ENCODE data around the gene SIGMAR1. TPM values are rescaled to one million over a fixed set of nuclear protein-coding genes. Genes with fewer than 3 reads are reported as not detected.
A peak's percentile ranks its signal among the peaks of the same experiment; 100 is the strongest.

SIGMAR1 gene
- total RNA-seq, 1 experiment from 2014 or later: 78.2 TPM

DNA sequence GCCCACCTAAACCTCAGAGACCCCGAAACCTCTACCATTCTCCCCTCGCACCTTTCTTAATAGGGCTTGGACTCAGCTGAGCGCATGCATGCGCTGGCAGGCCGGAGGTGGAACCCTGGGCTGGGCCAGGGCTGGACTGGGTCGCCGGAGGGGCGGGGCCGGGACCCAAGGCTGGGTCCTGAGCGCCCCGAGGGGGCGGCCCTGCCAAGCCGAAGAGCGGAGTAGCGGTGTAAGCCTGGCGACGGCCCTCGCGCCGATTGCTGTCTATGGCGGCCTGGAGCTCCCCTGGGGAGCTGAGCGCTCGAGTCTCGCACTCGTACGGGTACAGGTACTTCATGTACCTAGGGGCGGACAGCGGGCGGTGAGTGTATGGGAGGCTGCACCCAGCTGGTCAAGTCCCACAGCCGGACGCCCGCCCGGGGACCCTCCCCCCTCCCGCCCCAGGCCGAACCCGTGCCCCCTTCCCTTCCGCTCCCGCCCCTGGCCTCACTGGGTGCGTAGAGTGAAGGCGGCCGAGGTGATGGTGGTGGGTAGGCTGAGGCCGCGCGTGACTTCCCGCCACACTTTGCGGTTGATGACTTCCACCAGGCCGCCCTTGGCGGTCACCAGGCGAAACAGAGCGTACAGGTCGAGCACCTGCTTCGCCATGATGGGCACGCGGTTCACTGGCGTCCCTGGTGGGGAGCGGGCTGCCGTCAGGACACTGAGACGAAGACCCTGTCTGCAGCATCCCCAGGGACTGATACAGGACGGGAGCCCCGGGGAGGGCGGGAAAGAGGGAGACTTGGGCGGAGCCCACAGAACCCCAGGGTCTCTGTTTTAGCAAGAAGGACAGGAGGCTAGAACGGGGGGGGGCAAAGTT is 14.0 kb downstream of the SIGMAR1 start:
- no peak overlapping the region for H3K9ac ChIP-seq (ENCODE audit: low read length)
- no peak overlapping the region for H3K4me3 ChIP-seq (ENCODE audit: low read length)
- no peak overlapping the region for H3K4me2 ChIP-seq (ENCODE audit: low read depth, low read length, poor library complexity, severe bottlenecking)
- H3K9me3 ChIP-seq (ENCODE audit: low read length): no peaks in the 10 kb centered on the region
- peaks cover 15% of the 10 kb centered on the region for H3K79me2 ChIP-seq (ENCODE audit: low read length)
- H3K36me3 ChIP-seq (ENCODE audit: insufficient read depth, low read length): no peaks in the 10 kb centered on the region
- H2AFZ ChIP-seq (ENCODE audit: low read length): no peak overlapping the region
- no peak overlapping the region for H3K27ac ChIP-seq (ENCODE audit: low read length)
- no peaks in the 10 kb centered on the region for H3K9me2 ChIP-seq (replicated peaks; ENCODE audit: insufficient read depth, low read length)
- peaks cover 19% of the 10 kb centered on the region for H3K4me1 ChIP-seq (ENCODE audit: low read length)
- H4K20me1 ChIP-seq (ENCODE audit: insufficient read depth, low read depth, low read length): no peaks in the 10 kb centered on the region
- H3K27me3 ChIP-seq (ENCODE audit: low read length): 0 out of 2 replicates have a peak, but pooled peaks cover 4% of the 10 kb centered on the region
- DNase-seq: no peak

- Histone ChIP-seq H3K4me3 (ENCODE audit: low read length) (peak within 1 kb of the TSS; percentile 91), H3K79me2 (ENCODE audit: low read length) (peaks cover 16% of the 10 kb centered on the region), H4K20me1 (ENCODE audit: insufficient read depth, low read depth, low read length) (no peaks in the 10 kb centered on the region)
These were observed 17.3 kb downstream of the SIGMAR1 start, which contains the start of gene DCTN3 for GRCh38 chr9:34620061-34620994. DCTN3 (minus strand) TSS chr9:34620495; CDS start chr9:34620464, 31 bp downstream.

DNA sequence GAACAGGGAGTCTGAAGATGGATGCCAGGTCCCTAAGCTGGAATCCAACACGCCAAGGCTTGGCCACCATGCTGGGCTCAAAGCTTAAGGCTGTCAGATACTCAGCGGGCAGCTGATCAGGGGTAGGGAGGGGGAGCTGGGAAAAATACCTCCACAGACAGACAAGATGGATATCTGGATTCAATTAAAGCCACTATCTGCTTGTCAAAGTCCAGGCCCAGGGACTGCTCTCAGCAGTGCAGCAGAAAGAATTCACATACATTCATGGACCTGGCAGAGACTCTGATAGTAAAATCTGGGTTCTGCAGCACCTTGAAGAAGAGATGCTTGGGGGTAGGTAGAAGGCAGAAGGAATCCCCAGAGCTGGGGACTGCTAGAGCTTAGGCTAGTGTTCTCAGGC is 22.5 kb downstream of the SIGMAR1 start:
- peaks cover 36% of the 10 kb centered on the region for H3K4me1 ChIP-seq (ENCODE audit: low read length)
- no peaks in the 10 kb centered on the region for H3K27me3 ChIP-seq (ENCODE audit: low read length)
- H3K9ac ChIP-seq (ENCODE audit: low read length): no peak overlapping the region
- no peaks in the 10 kb centered on the region for H4K20me1 ChIP-seq (ENCODE audit: insufficient read depth, low read depth, low read length)
- H3K79me2 ChIP-seq (ENCODE audit: low read length): peaks cover 28% of the 10 kb centered on the region
- no peak overlapping the region for H3K4me2 ChIP-seq (ENCODE audit: low read depth, low read length, poor library complexity, severe bottlenecking)
- no peaks in the 10 kb centered on the region for H3K36me3 ChIP-seq (ENCODE audit: insufficient read depth, low read length)
- no peaks in the 10 kb centered on the region for H3K9me3 ChIP-seq (ENCODE audit: low read length)
- H2AFZ ChIP-seq (ENCODE audit: low read length): no peak overlapping the region
- H3K27ac ChIP-seq (ENCODE audit: low read length): no peak overlapping the region
- no peak for DNase-seq
- no peak overlapping the region for H3K4me3 ChIP-seq (ENCODE audit: low read length)
- H3K9me2 ChIP-seq (replicated peaks; ENCODE audit: insufficient read depth, low read length): no peaks in the 10 kb centered on the region

More at GRCh38 chr9:34620061-34620994, 17.3 kb downstream of the SIGMAR1 start, which contains the start of gene DCTN3:
- Histone ChIP-seq H2AFZ (ENCODE audit: low read length) (peak within 1 kb of the TSS; percentile 78; the same call in 1 of the 2 replicates), H3K36me3 (ENCODE audit: insufficient read depth, low read length) (no peaks in the 10 kb centered on the region), H3K9ac (ENCODE audit: low read length) (peak within 1 kb of the TSS; percentile 86), H3K4me2 (ENCODE audit: low read depth, low read length, poor library complexity, severe bottlenecking) (peak within 1 kb of the TSS; percentile 86), H3K9me3 (ENCODE audit: low read length) (no peaks in the 10 kb centered on the region), H3K27ac (ENCODE audit: low read length) (no peak within 1 kb of the TSS), H3K27me3 (ENCODE audit: low read length) (no peaks in the 10 kb centered on the region), H3K9me2 (replicated peaks; ENCODE audit: insufficient read depth, low read length) (no peaks in the 10 kb centered on the region), H3K4me1 (ENCODE audit: low read length) (peaks cover 17% of the 10 kb centered on the region)
- peak; percentile 98 for DNase-seq

GRCh38 chr9:34612788-34613390 is 24.7 kb downstream of the SIGMAR1 start:
- peak overlapping the region; percentile 99 for H3K9ac ChIP-seq (ENCODE audit: low read length)
- no peaks in the 10 kb centered on the region for H3K27me3 ChIP-seq (ENCODE audit: low read length)
- peak overlapping the region; percentile 95 for H3K4me2 ChIP-seq (ENCODE audit: low read depth, low read length, poor library complexity, severe bottlenecking)
- H4K20me1 ChIP-seq (ENCODE audit: insufficient read depth, low read depth, low read length): no peaks in the 10 kb centered on the region
- DNase-seq: peak; percentile 94
- H3K27ac ChIP-seq (ENCODE audit: low read length): 0 out of 2 replicates have a peak overlapping the region, but pooled peaks have one; percentile 40
- H3K79me2 ChIP-seq (ENCODE audit: low read length): peaks cover 12% of the 10 kb centered on the region
- peaks cover 24% of the 10 kb centered on the region for H3K4me1 ChIP-seq (ENCODE audit: low read length)
- H3K9me3 ChIP-seq (ENCODE audit: low read length): no peaks in the 10 kb centered on the region
- H3K4me3 ChIP-seq (ENCODE audit: low read length): peak overlapping the region; percentile 100
- no peaks in the 10 kb centered on the region for H3K36me3 ChIP-seq (ENCODE audit: insufficient read depth, low read length)
- H3K9me2 ChIP-seq (replicated peaks; ENCODE audit: insufficient read depth, low read length): no peaks in the 10 kb centered on the region
- 0 out of 2 replicates have a peak overlapping the region, but pooled peaks have one; percentile 31 for H2AFZ ChIP-seq (ENCODE audit: low read length)

GRCh38 chr9:34611811-34612787 is 25.5 kb downstream of the SIGMAR1 start, which contains the start of gene RPP25L:
RPP25L (minus strand) TSS chr9:34612097; CDS start chr9:34611296, 801 bp downstream.
- Histone ChIP-seq H2AFZ (ENCODE audit: low read length) (peak within 1 kb of the TSS; percentile 31), H3K4me2 (ENCODE audit: low read depth, low read length, poor library complexity, severe bottlenecking) (peak within 1 kb of the TSS; percentile 95), H3K9ac (ENCODE audit: low read length) (peak within 1 kb of the TSS; percentile 99), H3K4me3 (ENCODE audit: low read length) (peak within 1 kb of the TSS; percentile 100), H3K9me3 (ENCODE audit: low read length) (no peaks in the 10 kb centered on the region), H3K36me3 (ENCODE audit: insufficient read depth, low read length) (no peaks in the 10 kb centered on the region), H4K20me1 (ENCODE audit: insufficient read depth, low read depth, low read length) (no peaks in the 10 kb centered on the region), H3K27me3 (ENCODE audit: low read length) (no peaks in the 10 kb centered on the region), H3K79me2 (ENCODE audit: low read length) (peaks cover 12% of the 10 kb centered on the region), H3K9me2 (replicated peaks; ENCODE audit: insufficient read depth, low read length) (no peaks in the 10 kb centered on the region), H3K27ac (ENCODE audit: low read length) (peak within 1 kb of the TSS; percentile 40; the same call in 1 of the 2 replicates), H3K4me1 (ENCODE audit: low read length) (peaks cover 24% of the 10 kb centered on the region)
- peak; percentile 96 for DNase-seq

- no peaks in the 10 kb centered on the region for H3K36me3 ChIP-seq (ENCODE audit: insufficient read depth, low read length)
- H3K9ac ChIP-seq (ENCODE audit: low read length): peak overlapping the region; percentile 99
- peaks cover 24% of the 10 kb centered on the region for H3K4me1 ChIP-seq (ENCODE audit: low read length)
- H3K9me3 ChIP-seq (ENCODE audit: low read length): no peaks in the 10 kb centered on the region
- H3K4me2 ChIP-seq (ENCODE audit: low read depth, low read length, poor library complexity, severe bottlenecking): peak overlapping the region; percentile 95
- no peaks in the 10 kb centered on the region for H4K20me1 ChIP-seq (ENCODE audit: insufficient read depth, low read depth, low read length)
- no peaks in the 10 kb centered on the region for H3K9me2 ChIP-seq (replicated peaks; ENCODE audit: insufficient read depth, low read length)
- peak overlapping the region; percentile 31; the same call in 1 of the 2 replicates for H2AFZ ChIP-seq (ENCODE audit: low read length)
- H3K27ac ChIP-seq (ENCODE audit: low read length): no peak overlapping the region; the same call in 1 of the 2 replicates
- peak overlapping the region; percentile 100 for H3K4me3 ChIP-seq (ENCODE audit: low read length)
- no peak for DNase-seq
- H3K27me3 ChIP-seq (ENCODE audit: low read length): no peaks in the 10 kb centered on the region
- H3K79me2 ChIP-seq (ENCODE audit: low read length): peaks cover 12% of the 10 kb centered on the region
These were observed 26.3 kb downstream of the SIGMAR1 start for GRCh38 chr9:34611251-34611810.

Measured in Karpas-422 (cell line).